CD4-positive, alpha-beta T cell treated with Interleukin-1 beta for 1 hour (primary cell): ENCODE data around the gene TMX1.
"Not testable (repeated sequence)": the region's sequence is repeated elsewhere in the genome, so short reads cannot be mapped to it uniquely, and the experiment has no call there.

Experiments
- DNase-seq, 2 donors: peaks; one replicate each; pipeline ENCODE4 v3.0.0-alpha.2; 2020 to 2022

The TMX1 gene, protein sequence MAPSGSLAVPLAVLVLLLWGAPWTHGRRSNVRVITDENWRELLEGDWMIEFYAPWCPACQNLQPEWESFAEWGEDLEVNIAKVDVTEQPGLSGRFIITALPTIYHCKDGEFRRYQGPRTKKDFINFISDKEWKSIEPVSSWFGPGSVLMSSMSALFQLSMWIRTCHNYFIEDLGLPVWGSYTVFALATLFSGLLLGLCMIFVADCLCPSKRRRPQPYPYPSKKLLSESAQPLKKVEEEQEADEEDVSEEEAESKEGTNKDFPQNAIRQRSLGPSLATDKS

DNA sequence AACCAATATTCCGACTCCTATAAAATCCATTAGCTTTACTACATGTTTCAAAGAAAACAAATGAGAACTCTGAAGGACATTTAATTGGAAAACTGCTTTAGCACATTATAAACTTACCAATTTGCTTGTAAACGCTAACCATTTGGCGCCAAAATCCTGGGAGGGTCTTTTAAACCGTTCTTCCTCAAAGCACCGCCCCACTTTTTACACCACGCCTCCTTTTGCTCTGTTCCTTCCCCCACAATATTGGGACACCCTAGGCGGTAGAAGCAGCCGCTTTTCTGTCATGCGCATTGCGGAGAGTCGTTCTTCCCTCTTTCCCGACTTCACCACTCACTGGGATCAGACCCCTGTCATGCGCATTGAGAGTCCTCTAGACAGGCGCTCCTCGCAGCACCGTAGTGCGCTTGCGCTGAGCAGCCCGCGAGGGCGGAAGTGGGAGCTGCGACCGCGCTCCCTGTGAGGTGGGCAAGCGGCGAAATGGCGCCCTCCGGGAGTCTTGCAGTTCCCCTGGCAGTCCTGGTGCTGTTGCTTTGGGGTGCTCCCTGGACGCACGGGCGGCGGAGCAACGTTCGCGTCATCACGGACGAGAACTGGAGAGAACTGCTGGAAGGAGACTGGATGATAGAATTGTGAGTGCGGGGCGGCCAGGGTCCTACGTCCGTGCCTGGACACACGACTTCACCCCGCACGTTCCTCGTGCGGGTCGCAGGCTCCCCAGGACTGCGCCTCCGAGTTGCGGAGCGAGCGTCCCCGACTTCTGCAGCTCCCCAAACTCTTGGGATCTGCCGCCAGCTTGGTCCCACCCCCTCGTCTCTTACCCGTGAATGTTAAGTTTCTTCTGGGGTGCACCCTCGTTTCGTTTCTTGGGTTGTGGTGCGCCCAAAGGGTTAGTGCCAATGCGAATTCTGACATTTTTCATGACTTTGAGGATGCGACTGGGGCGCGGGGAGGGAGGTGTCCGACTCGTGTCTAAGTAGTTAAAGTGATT lies at the start of gene TMX1:
Gene TMX1 (plus strand): TSS at position 435 of the 991 bp plus-strand sequence. CDS start 46 bp downstream, at position 481.
- DNase-seq: peak; percentile 89 to 92

DNA sequence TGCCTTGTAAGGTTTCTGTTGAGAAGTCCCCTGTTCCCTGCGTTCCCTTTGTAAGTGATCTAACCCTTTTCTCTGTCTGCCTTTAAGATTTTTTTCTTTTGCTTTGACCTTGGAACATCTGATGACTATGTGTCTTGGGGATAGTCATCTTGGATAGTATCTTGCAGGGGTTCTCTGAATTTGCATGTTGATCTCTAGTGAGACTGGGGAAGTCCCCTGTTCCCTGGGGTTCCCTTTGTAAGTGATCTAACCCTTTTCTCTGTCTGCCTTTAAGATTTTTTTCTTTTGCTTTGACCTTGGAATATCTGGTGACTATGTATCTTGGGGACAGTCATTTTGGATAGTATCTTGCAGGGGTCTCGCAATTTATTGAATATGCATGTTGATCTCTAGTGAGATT lies 38.2 kb upstream of the TMX1 start:
- DNase-seq: no peak

DNA sequence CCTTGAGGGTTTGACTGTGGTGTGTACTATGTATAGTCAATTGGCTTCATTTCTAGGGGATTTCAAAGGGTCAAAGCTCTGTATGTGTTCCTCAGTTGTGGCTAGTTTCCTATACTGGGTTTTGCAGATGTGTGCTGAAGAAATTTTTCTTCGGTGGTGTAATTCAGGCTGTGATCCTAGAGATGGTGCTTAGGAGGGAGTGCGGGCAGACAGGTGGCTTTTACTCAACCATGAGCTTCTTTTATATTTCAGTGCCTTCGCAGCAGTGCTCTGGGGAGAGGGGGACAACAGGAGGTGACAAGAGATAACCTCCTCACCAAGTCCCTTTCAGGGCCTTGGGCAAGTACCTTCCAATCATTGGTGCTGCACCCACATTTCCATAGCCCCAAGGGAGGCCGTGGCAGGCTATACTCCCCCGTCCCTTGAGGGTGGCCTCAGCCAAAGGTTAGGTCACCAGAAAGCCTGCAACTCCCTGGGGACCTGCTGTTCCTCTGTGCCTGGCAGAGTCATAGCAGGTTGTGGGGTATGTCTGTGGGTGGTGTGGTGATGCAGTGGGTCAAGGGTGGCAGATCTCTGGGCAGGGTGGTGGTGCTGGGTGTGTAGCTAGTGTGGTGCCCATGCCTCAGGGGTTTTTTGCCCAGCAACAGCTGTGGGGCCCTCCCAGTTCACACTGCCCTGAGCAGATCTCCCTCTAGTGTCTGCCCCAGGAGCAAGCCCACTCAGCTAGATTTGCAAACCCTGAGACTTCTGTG lies 37.0 kb upstream of the TMX1 start:
- DNase-seq: peak in 1 of 2 donors; percentile 15

DNA sequence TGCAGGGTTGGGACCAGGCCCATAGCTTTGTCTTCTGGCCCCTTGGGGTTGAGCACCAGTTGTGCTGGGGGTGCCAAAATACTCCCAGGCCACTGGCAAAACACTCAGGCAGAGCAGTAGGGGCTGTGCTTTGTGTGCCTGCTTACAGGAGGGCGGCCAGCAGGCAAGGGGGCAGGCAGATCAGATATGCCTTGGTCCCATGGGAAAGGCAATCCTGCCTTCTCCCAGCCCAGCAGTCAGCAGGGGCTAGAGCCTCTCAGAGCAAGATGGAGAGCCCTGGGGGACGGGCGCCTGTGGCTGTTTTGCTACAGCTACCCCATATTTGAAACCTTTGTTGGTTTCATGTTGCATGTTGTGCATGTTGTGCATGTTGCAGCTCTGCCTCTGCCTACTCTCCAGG lies 36.2 kb upstream of the TMX1 start:
- DNase-seq: no peak

DNA sequence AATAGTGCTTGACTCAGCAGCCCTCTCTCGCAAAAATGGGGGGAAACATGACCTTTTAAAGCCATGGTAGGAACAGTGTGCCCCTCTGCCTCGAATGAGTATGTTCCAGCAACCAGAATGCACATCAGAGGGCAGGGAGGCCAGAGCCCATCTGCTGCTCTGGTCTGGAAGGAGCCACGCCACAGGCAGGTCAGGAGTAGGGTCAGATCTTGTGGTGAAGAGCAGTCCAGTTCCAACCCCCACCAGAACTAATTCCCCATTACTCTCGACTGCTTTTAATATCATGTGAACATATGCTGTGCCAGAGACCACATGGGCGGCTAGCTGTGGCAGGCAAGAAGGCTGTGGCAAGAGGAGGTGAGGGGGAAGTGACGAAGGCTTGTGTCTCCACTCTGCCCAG lies 34.6 kb upstream of the TMX1 start:
- DNase-seq: no peak

DNA sequence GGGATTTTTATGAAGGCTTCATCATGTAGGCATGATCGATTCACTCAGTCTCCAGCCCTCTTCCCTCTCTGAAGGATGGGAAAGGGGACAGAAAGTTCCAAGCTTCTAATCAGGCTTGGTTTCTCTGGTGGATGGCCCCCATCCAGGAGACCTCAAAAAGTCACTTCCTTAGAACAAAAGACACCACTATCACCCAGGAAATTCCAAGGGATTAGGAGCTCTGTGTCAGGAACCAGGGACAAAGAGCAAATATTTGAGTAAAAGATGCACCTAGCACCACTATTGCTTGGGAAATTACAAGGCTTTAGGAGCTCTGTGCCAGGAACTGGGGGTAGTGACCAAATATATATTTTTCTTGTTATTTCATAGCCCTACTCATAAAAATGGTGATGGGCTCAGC lies 33.6 kb upstream of the TMX1 start:
- no peak for DNase-seq

DNA sequence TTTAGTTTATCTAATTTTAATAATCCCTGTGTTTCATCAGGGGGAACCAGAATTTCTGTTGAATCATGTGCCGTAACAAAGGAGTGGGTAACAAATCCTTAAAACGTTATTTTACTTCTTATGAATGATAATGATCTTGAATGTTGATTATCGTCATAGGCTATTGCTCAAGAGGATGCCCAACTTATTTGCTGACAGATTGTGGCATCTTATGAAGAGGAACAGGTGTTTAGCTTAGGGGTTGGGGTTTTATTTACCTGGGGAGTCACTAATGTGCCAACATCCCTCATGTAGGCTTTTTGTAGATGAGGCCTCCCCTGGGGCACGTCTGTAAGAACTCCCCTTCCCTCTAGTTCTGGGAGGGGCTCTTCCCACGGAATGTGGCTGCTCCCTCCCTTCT lies 32.4 kb upstream of the TMX1 start:
- DNase-seq: no peak

DNA sequence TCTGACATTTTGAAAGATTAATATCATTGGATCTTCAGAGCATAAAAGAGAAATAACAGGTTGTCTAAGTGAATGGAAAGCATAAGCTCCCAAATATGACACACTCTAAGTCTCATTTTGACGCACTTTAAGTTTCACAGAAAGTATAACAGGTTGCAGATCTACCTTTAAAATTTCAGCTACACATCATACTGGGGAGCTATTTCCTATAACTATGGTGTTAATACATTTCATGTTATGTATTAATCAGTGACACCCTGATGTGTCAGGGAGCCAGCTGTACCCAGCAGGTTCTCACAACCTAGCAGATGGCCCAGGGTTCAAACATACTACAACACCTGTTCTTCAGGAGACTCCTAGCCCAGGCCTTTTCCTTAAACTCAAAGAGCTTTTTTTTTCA lies 31.1 kb upstream of the TMX1 start:
- DNase-seq: no peak

DNA sequence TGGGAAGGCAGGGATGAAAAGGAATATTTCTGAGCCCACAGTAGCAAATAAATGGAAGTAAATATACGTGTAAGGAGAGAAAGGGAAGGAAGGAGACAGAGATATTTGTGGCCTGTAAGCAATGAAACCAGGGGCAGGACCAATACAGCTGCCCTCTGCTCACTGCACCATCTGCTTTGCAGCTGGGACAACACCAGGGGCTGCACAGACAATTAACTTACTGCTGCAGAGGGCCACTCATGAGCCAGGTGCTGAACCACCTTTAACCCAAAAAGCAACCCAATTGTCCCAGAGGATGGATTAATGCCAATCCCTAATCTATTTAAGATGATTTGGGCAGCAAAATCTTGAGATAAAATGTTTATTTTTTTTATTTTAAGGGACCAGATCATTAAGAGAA lies 30.6 kb upstream of the TMX1 start:
- DNase-seq: no peak

DNA sequence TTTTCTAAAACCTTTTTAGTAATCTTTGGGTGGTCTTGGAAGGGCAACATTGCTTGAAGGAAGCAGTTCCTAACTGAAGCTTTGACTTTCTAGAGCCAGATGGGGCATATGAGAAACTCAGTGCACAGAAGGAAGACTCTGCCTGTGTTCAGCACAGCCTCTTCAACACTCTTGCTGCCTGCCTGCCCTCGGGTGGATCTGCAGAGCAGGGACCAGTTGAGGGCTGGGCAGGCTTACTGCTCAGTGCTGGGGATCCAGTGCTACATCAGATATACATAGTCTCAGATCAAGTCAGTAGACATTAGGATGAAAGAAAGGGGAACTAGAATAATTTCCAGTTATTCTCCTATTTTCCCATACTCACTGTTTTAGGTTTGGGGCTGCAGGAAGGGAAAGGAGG lies 29.5 kb upstream of the TMX1 start:
- no peak for DNase-seq

DNA sequence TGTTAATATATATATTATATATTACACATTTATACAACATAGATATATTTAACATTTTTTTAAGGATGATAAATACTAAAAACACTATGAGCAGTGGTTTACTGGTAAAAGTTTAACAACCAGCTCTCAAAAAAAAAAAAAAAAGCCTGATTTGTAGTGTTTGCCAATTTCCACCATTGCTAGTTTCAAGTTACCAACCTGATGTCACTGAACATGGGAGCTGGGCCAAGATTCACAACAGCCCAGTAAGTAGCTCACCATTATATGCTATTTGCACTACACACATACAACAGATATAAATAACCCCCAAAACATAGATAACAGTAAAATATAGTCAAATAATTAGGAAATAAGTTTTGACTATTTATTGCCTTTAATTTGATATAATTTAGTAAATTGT lies 28.9 kb upstream of the TMX1 start:
- no peak for DNase-seq

DNA sequence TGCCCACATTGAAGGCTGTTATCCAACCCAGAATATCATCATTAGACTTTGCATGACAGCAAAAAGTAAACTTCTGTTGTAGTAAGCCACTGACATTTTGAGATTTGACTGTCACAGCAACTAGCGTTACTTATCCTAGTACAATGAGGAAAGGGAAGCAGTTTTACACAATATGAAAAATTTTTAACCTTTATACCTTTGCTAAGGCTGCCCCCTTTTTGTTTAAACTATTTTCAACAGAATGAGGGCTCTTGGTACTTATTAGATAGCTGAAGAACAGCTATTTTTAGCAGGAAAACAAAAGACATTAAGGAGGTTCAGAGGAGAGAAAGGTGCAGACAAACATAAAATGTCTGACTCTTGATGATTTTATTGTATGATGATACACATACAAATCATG lies 23.4 kb upstream of the TMX1 start:
- no peak for DNase-seq

DNA sequence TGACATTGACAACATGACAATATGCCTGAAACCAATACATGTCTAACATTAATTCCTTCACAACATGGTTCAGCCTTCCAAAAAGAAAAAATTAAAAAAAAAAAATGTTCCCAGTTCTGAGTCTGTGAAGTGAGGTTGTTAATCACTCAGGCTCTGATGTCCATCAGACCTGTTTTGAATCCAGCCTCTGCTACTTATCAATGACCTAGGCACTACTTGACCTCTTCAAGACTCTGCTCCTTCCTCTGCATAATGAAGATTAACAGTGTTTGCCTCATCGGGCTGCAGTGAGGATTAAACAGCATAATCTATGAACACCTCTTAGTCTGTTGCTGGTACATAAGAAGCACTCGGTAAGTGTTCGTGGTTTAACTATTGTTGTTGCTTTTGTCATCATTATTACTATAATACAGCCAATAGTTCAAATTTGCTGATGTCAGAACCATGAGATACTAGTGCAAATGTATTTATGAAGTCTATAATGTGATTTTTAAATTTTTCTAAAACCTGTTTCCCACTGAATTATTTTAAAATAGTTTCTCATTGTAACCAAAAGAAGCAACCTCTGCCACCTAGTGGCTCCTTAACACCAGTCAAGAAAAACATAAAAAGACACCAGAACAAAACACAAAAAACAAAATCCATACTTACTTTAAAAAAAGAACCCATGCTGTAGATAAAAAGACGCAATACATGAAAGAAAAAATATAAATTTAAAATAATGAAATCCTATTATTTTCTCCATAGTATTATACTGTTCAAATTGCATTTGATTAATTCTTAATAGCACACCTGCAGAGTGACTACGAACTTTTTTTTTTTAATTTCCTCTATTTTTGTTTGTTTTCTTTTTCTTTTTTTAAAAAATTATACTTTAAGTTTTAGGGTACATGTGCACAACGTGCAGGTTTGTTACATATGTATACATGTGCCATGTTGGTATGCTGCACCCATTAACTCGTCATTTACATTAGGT lies 20.3 kb upstream of the TMX1 start:
- no peak for DNase-seq

DNA sequence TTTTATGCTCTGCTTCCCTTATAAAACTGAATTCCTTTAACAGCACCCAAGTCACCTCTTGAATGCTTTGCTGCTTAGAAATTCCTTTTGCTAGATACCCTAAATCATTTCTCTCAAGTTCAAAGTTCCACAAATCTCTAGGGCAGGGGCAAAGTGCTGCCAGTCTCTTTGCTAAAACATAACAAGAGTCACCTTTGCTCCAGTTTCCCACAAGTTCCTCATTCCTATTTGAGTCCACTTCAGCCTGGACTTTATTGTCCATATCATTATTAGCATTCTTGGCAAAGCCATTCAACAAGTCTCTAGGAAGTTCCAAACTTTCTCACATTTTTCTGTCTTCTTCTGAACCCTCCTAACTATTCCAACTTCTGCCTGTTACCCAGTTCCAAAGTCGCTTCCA lies 16.6 kb upstream of the TMX1 start:
- DNase-seq: not testable (repeated sequence)

DNA sequence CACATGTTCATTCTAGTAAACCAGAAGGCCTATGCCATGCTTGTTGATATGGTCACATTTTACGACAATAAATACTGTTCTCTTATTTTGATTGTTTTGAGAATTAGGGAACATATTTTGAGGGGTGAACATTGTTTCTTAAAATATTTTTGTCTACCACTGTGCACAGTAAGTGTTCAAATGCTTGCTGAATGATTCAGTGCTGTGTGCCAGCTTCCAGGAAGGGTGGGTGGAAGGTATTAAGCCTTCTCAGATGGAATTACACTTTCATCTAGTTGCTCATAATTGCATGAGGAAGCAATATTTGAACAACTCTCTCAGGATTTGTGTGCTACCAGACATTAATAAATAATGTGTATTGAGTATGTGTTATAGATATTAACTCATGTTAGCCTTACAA lies 15.5 kb upstream of the TMX1 start:
- DNase-seq: no peak

DNA sequence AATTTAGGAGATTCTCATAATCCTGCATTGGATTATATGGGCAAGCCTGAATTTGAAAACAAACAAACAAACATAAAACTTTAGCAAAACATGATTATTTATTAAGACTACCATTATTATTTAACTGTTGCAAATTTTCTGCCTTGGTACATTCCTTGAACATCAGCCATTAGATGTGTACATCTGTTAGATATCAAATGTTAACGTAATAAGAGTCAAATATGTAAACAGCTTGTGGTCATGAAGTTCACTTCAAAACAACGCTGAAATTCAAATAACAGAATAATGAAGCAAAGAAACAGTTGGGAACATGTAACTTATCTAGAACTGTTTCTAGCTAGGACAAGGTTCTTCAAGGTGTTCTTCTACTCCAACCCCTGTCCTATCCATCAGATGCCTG lies 14.3 kb upstream of the TMX1 start:
- no peak for DNase-seq

DNA sequence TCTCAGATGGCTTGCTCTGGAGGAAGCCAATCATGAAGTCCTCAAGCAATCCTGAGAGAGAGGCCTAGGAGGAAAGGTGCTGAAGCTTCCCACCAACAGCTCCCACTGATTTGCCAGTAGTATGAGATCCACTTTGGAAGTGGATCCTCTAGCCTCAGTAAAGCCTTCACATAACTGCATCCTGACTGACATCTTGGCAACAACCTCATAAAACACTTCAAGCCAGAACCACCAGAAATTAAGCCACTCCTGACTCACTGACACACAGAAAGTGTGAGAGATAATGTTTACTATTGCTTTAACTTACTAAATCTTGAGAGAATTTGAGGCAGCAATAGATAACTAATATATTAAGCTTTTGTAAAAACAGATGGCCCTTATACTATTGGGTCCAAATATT lies 11.7 kb upstream of the TMX1 start:
- DNase-seq: no peak

DNA sequence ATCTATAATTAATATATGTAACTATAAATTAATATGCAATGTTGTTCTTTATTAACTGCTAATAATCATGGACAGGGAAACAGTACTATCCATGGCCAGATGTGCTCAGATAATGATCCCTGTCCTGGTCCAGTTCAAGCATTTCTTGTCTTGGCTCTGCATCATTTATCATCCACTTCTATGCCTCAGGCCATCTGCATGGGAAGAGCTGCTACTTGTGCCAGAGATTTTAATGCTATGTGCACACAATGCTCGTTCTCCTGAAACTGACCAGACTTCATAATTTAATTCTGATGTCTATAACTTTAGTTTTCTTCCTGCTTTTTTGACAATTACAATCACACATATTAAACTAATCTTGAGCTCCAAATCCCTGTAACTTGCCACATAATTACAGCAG lies 11.2 kb upstream of the TMX1 start:
- no peak for DNase-seq

DNA sequence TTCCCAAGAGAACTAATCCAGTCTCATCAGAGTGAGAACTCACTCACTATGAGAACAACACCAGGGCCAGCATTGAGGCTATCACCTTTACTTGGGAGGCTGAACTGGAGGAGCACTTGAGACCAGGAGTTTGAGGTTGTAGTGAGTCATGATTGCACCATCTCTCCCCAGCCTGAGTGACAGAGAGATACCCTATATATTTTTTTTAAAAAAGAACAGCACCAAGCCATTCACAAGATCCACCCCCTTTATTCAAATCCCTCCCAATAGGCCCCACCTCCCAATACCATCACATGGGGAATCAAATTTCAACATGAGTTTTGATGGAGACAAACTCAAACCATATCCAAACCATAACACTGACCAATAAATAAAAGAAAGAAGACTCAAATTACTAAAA lies 3.7 kb upstream of the TMX1 start:
- no peak for DNase-seq

DNA sequence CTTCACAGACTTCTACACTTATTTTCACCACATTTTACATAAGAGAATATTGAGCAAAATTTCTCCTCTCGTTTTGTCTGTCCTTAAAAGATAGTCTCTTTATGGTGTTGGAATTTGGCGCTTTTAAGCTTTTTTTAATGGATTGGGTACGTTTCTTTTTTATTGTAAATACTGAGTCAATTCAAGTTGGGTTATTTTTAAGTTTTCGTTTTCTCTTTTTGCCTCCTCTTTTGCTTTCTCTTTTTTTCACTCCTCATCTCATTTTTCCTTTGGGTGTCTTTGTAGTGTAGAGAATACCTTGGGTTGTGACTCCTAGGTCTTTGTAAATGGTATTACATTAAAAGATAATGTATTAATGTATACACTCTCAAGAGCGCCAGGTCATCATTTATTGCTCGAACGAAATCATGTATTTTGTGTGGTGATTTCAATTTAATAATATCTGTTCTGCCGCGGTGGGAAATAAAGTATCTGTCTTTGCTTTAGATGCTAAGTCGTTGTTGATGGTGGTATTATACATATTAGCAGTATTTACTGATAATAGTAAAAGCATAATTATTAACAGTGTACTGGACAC lies 845 bp downstream of the TMX1 start:
- DNase-seq: no peak

DNA sequence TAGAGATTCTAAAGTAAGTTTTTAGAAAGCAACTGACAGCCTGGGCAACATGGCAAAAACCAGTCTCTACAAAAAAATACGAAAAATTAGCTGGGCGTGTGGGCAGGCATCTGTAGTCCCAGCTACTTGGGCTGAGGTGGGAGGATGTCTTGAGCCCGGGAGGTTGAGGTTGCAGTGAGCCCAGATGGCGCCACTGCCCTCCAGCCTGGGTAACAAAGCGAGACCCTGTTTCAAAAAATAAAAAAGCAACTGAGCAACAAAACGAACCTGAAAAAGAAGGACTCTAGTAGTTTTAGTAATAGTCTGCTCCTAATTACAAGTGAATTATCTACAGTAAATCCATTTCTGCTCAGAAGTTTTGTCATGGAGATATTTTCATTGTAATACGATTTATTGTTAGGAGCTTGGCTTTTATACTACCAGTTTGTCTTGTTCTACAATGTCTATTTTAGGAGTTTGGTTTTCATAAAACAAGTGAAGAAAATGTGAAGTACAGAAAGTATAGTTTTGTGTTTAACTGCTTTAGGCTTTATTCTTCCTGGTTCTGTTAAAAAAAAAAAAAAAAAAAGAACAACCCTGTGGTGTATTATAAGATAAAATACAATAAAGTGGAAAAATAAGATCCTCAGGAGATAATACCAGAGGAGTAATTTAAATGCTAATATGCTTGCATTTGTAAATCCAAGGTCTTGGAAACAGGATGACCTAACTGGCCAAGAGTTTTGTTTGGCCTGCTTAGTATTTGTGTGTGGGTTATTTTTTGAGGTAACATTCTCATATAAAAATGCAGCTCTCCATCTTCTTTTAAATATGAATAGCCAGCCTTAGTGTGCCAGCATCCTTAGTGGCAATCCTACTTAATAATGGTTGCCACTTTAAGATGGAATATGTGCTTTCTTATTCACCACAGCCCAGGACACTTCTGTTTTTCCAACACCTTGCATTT lies 2.8 kb downstream of the TMX1 start:
- no peak for DNase-seq
